NB4 (cell line): ENCODE measurements around the gene CCDC7.

Experiments
- DNase-seq: peaks from one replicate; pipeline ENCODE4 v3.0.0; 2010; ENCODE audit warnings: low read depth
- H3K4me3 ChIP-seq: one replicate; pipeline ENCODE4 v1.5.1; 2011; ENCODE audit warnings: mild to moderate bottlenecking, low read depth, low read length, moderate library complexity
- MYC ChIP-seq: IDR thresholded peaks from 2 replicates; pipeline ENCODE4 v1.6.1; 2011; ENCODE audit warnings: low read depth, low read length
- POLR2A ChIP-seq: IDR thresholded peaks from 2 replicates; pipeline ENCODE4 v1.6.1; 2011; ENCODE audit warnings: mild to moderate bottlenecking; ENCODE audit not compliant: insufficient read length; ENCODE audit errors: extremely low read depth
- TF ChIP-seq, protein P1 (sequence below): IDR thresholded peaks from 2 replicates; pipeline ENCODE4 v1.6.1; 2011; ENCODE audit warnings: low read depth, low read length
- TF ChIP-seq, protein P2 (sequence below): IDR thresholded peaks from one replicate; pipeline ENCODE4 v1.5.1; 2012; ENCODE audit warnings: low read depth, low read length

CCDC7 gene

DNA sequence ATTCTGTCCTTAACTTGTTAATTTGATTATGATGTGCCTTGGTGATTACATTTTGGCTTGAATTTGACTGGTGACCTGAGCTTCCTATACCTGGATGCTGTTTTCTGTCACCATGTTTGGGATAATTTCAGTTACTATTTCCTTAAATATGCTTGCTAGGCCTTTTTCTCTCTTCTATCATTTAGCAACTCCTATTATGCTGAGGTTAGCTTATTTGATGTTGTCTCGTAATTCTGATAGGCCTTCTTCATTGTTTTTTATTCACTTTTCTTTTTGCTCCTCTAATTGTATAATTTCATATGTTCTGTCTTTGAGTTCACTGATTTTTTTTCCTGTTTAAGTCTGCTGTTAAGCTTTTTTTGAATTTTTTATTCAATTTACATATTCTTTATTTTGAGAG, 327.2 kb downstream of the CCDC7 start:
- TF ChIP-seq MYC (no peak), POLR2A (no peak)
- TF ChIP-seq, protein P1, sequence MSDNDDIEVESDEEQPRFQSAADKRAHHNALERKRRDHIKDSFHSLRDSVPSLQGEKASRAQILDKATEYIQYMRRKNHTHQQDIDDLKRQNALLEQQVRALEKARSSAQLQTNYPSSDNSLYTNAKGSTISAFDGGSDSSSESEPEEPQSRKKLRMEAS: no peak
- TF ChIP-seq, protein P2, sequence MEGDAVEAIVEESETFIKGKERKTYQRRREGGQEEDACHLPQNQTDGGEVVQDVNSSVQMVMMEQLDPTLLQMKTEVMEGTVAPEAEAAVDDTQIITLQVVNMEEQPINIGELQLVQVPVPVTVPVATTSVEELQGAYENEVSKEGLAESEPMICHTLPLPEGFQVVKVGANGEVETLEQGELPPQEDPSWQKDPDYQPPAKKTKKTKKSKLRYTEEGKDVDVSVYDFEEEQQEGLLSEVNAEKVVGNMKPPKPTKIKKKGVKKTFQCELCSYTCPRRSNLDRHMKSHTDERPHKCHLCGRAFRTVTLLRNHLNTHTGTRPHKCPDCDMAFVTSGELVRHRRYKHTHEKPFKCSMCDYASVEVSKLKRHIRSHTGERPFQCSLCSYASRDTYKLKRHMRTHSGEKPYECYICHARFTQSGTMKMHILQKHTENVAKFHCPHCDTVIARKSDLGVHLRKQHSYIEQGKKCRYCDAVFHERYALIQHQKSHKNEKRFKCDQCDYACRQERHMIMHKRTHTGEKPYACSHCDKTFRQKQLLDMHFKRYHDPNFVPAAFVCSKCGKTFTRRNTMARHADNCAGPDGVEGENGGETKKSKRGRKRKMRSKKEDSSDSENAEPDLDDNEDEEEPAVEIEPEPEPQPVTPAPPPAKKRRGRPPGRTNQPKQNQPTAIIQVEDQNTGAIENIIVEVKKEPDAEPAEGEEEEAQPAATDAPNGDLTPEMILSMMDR: no peak
- no peak for DNase-seq
- H3K4me3 ChIP-seq: no peak overlapping the region

DNA sequence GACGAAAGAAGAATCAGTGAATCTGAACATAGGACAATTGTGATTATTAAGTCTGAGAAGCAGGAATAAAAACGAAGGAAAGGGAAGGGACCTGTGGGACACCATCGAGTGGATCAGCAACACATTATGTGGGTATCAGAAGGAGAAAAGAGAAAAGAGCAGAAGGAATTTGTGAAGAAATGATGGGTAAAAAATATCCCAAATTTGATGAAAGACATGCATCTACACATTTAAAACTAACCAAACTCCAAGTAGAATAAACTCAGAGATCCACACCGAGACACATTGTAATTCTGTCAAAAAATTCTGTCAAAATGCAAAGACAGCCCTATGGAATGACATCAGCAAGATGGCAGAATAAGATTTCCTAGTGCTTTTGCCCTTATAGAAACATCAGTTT, 341.0 kb downstream of the CCDC7 start:
- no peak for DNase-seq
- H3K4me3 ChIP-seq: no peak overlapping the region
- TF ChIP-seq POLR2A (no peak), MYC (no peak)
- TF ChIP-seq, protein P2: no peak
- TF ChIP-seq, protein P1: no peak

DNA sequence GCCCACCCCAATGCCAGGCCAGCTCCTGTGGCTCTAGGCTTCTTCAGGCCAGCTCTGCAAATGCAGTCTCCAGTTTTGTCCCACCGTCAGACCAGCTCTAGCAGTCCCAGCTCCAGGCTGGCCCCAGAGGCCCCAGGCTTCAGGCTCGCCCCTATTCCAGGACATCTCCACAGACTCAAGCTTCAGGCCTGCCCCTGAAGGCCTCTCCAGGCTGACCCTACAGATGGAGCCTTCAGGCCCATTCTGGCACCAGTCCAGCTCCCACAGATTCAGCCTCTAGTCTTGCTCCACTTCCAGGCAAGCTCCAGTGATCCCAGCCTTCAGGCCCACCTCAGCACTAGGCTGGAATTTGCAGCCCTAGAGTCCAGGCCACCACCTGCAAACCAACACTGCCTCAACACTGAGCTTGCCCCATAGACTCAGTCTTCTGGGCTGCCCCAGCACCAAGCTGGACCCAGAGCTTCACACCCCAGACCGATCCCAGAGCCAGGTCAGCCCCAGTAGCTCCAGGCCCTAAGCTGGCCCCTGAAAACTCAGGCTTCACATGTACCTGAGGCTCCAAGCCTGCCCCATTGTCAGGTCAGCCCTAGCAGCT, 341.8 kb downstream of the CCDC7 start:
- TF ChIP-seq, protein P2: no peak
- DNase-seq: no peak
- H3K4me3 ChIP-seq: no peak overlapping the region

DNA sequence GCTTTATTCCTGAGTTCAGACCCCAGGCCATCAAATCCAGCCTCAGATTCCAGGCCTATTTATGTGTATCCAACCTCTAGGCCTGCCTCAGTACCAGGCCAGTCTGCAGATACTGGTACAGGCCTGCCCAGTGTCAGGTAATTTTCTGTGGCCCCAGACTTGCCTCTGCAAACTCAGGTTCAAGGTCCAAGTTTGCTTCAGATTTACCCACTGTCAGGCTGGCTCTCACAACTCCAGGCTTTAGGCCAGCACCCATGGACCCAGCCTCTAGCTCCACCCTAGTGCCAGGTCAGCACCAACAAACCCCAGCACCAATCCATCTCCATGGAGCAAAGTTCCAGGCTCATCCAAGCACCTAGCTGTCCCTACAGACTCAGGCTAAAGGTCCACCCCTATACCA, 342.4 kb downstream of the CCDC7 start:
- no peak overlapping the region for H3K4me3 ChIP-seq
- TF ChIP-seq POLR2A: no peak
- TF ChIP-seq, protein P1: no peak
- TF ChIP-seq, protein P2: no peak
- no peak for TF ChIP-seq MYC
- DNase-seq: no peak

DNA sequence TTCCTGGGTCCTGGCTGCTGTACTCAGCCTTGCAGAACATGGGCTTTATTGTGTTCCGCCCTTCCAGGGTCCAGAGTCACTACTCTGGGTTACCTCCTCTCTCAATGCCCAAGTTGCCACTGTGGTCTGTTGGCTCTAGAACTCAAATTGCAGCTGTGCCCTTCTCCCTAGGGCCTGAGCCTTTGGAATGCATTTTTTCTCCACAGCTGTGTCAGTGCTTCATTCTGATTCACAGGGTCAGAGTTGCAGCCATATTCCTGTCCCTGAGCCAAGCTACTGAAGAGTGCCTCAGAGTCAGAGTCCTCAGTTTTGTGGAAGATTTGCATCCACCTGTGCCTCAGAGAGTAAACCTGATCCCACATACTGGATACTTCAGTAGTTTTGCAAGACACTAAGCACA, 344.5 kb downstream of the CCDC7 start:
- DNase-seq: no peak
- H3K4me3 ChIP-seq: no peak overlapping the region
- TF ChIP-seq, protein P1: no peak
- TF ChIP-seq POLR2A (no peak), MYC (no peak)
- TF ChIP-seq, protein P2: no peak

DNA sequence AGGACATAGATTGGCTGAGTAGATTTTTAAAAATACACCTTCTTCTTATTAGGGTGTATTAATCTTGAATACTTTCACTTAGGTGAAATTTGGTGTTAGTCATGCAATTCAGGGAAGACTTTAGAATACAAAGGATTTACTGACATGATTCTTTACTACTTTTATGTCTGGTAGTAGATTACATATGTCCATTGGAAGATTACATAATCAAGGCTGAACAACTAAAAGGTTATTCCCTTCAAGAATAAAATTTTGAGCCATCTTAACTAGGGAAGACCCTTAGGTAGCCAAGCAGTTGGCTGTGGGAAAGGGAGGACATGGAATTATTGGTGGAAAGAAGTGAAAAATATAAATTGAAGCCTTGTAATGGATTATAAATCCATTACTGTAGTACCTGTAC, 347.1 kb downstream of the CCDC7 start:
- no peak for DNase-seq
- TF ChIP-seq, protein P2: no peak
- TF ChIP-seq POLR2A: no peak
- TF ChIP-seq, protein P1: no peak
- TF ChIP-seq MYC: no peak
- no peak overlapping the region for H3K4me3 ChIP-seq
